T-helper 9 cell (primary cell): Measurements from ENCODE around the gene CGN.

ENCODE experiments used
- DNase-seq: peaks from one replicate; pipeline ENCODE4 v3.0.0-alpha.2; 2020

CGN gene

GRCh38 chr1:151526735-151527525, 15.7 kb downstream of the CGN start:
- DNase-seq: no peak

- no peak for DNase-seq
Measured at GRCh38 chr1:151529211-151529702, 18.1 kb downstream of the CGN start.

- DNase-seq: no peak
Measured at GRCh38 chr1:151529781-151530180, 18.6 kb downstream of the CGN start.

GRCh38 chr1:151530461-151530860, 19.3 kb downstream of the CGN start:
- no peak for DNase-seq

- DNase-seq: no peak
Measured at GRCh38 chr1:151533870-151534269, 22.7 kb downstream of the CGN start.

- DNase-seq: peak; percentile 75
Measured at GRCh38 chr1:151534662-151535278, 23.6 kb downstream of the CGN start.

- no peak for DNase-seq
Measured at GRCh38 chr1:151535326-151536271, 24.4 kb downstream of the CGN start.

- no peak for DNase-seq
Measured at GRCh38 chr1:151536499-151536898, 25.3 kb downstream of the CGN start.

GRCh38 chr1:151537112-151537511, 25.9 kb downstream of the CGN start:
- no peak for DNase-seq

GRCh38 chr1:151539321-151540020, 28.3 kb downstream of the CGN start:
- no peak for DNase-seq

- DNase-seq: peak; percentile 93
Measured at GRCh38 chr1:151540021-151540981, 29.1 kb downstream of the CGN start, which contains the start of gene TUFT1. Gene TUFT1 (plus strand): TSS chr1:151540309. CDS start chr1:151540367, 58 bp downstream.

GRCh38 chr1:151540982-151541377, 29.8 kb downstream of the CGN start:
- no peak for DNase-seq

- DNase-seq: no peak
Measured at GRCh38 chr1:151541752-151542151, 30.6 kb downstream of the CGN start.

- DNase-seq: no peak
Measured at GRCh38 chr1:151542710-151543129, 31.5 kb downstream of the CGN start.

GRCh38 chr1:151545542-151545941, 34.4 kb downstream of the CGN start:
- DNase-seq: no peak

GRCh38 chr1:151546011-151546925, 35.1 kb downstream of the CGN start:
- no peak for DNase-seq

GRCh38 chr1:151547119-151547899, 36.1 kb downstream of the CGN start:
- DNase-seq: no peak

GRCh38 chr1:151547900-151548230, 36.7 kb downstream of the CGN start:
- DNase-seq: no peak

- DNase-seq: no peak
Measured at GRCh38 chr1:151549199-151549598, 38.0 kb downstream of the CGN start.
